HG02763 (cell line): ENCODE measurements around the gene TEX2.

Source experiments
- ATAC-seq: cut with Tn5 transposase; IDR thresholded peaks from one replicate; pipeline ENCODE4 v1.9.1; 2021; ENCODE audit warnings: mild to moderate bottlenecking, moderate library complexity; ENCODE audit not compliant: unreplicated experiment

TEX2 gene

GRCh38 chr17:64124609-64125008 is 138.5 kb downstream of the TEX2 start:
- ATAC-seq = no peak

- ATAC-seq = no peak
Measured at GRCh38 chr17:64123114-64123513, 139.9 kb downstream of the TEX2 start.

- ATAC-seq = peak; percentile 79
Measured at GRCh38 chr17:64120972-64121786, 141.9 kb downstream of the TEX2 start.

GRCh38 chr17:64120159-64120810 is 142.8 kb downstream of the TEX2 start:
- no peak for ATAC-seq

- ATAC-seq = no peak
Measured at GRCh38 chr17:64117981-64118979, 144.8 kb downstream of the TEX2 start.

- no peak for ATAC-seq
Measured at GRCh38 chr17:64115822-64116534, 147.1 kb downstream of the TEX2 start.

- ATAC-seq = no peak
Measured at GRCh38 chr17:64115043-64115698, 147.9 kb downstream of the TEX2 start.

GRCh38 chr17:64113006-64113405 is 150.1 kb downstream of the TEX2 start:
- ATAC-seq = no peak

GRCh38 chr17:64111831-64112230 is 151.2 kb downstream of the TEX2 start:
- no peak for ATAC-seq

GRCh38 chr17:64110379-64111152 is 152.5 kb downstream of the TEX2 start:
- no peak for ATAC-seq

- no peak for ATAC-seq
Measured at GRCh38 chr17:64109400-64109799, 153.7 kb downstream of the TEX2 start.

- no peak for ATAC-seq
Measured at GRCh38 chr17:64107500-64108236, 155.4 kb downstream of the TEX2 start.

GRCh38 chr17:64106918-64107317 is 156.1 kb downstream of the TEX2 start:
- ATAC-seq = no peak

GRCh38 chr17:64103391-64104364 is 159.4 kb downstream of the TEX2 start:
- peak; percentile 56 for ATAC-seq

GRCh38 chr17:64102627-64103390 is 160.3 kb downstream of the TEX2 start:
- ATAC-seq = no peak

GRCh38 chr17:64099543-64099942 is 163.5 kb downstream of the TEX2 start:
- ATAC-seq = no peak
